HFF-Myc (cell line): ENCODE data around the gene INSL6.

Source experiments
- DNase-seq: peaks from one replicate; pipeline ENCODE4 v3.0.0-alpha.2; 2011; ENCODE audit warnings: low read depth; ENCODE audit errors: extremely low read depth
- H3K4me3 ChIP-seq: replicated peaks from 2 replicates; pipeline ENCODE4 v1.5.1; 2011; ENCODE audit warnings: low read depth, mild to moderate bottlenecking, control low read depth, low read length
- CTCF ChIP-seq: IDR thresholded peaks from 2 replicates; pipeline ENCODE4 v1.5.1; 2012; ENCODE audit warnings: mild to moderate bottlenecking, low read depth, low read length, control low read depth; ENCODE audit errors: missing control alignments

The INSL6 gene, protein sequence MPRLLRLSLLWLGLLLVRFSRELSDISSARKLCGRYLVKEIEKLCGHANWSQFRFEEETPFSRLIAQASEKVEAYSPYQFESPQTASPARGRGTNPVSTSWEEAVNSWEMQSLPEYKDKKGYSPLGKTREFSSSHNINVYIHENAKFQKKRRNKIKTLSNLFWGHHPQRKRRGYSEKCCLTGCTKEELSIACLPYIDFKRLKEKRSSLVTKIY

GRCh38 chr9:5185220-5185840 is at the start of gene INSL6:
Gene INSL6 (minus strand): TSS chr9:5185639. CDS start chr9:5185602, 37 bp downstream.
- H3K4me3 ChIP-seq = no peak within 1 kb of the TSS
- no peak for TF ChIP-seq CTCF
- DNase-seq = no peak

DNA sequence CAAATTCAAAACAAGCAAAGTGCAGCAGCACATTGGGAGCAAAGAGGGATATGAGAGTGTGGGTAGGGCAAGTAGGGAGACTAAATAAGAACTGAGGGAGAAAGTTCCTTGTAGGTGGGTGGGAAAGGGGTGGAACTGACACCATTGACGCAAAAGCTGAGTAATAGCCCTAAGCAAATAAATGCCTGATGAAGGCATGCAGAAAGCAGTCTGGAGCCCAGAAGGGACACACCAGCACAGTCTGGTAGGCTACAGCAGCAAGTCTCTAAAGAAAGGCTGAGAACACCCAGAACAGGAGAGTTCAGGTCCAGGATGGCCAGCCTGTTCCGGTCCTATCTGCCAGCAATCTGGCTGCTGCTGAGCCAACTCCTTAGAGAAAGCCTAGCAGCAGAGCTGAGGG is 45.8 kb upstream of the INSL6 start, which contains the start of gene INSL4:
Gene INSL4 (plus strand): TSS at position 208 of the 400 bp plus-strand sequence. CDS start 105 bp downstream, at position 313.
- DNase-seq = no peak
- TF ChIP-seq CTCF = no peak
- no peak within 1 kb of the TSS for H3K4me3 ChIP-seq

DNA sequence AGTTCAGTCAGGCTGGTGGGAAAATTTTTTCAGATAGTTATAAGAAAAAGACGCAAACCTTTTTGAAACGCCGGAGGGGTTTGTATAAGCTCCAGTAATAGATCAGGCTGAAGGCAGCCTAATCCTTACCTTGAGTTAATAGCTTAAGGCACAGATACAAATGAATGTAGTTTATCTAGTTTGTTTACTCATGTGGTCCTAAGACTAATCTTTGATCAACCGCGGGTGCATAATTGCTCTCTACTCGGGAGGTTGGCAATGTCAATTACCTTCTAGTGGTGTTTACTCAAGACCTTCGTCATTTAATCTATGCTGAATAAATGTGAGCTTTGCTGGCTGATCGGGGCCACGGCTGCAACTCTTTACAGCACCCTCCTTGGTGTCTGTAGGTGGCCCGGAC is 45.1 kb upstream of the INSL6 start:
- DNase-seq = no peak
- H3K4me3 ChIP-seq = no peak overlapping the region
- no peak for TF ChIP-seq CTCF

GRCh38 chr9:5205071-5205470 is 19.6 kb upstream of the INSL6 start:
- no peak overlapping the region for H3K4me3 ChIP-seq
- DNase-seq = no peak
- TF ChIP-seq CTCF = no peak

GRCh38 chr9:5195463-5195862 is 10.0 kb upstream of the INSL6 start:
- TF ChIP-seq CTCF = no peak
- DNase-seq = no peak

GRCh38 chr9:5193345-5193744 is 7.9 kb upstream of the INSL6 start:
- DNase-seq = no peak
- no peak for TF ChIP-seq CTCF
- no peak overlapping the region for H3K4me3 ChIP-seq

More at GRCh38 chr9:5195463-5195862, 10.0 kb upstream of the INSL6 start:
- no peak overlapping the region for H3K4me3 ChIP-seq
